Measurements from ENCODE around the gene SPATS1. TPM values are rescaled to one million over a fixed set of nuclear protein-coding genes. Genes with fewer than 3 reads are reported as not detected.
A peak's percentile ranks its signal among the peaks of the same experiment; 100 is the strongest.

The SPATS1 gene
- total RNA-seq, 1 experiment from 2014 or later = not detected

GRCh38 chr6:44388135-44388487 is 45.7 kb downstream of the SPATS1 start:
- ATAC-seq = no peak
- no TSS peak for BruUV-seq (replicated peaks)

DNA sequence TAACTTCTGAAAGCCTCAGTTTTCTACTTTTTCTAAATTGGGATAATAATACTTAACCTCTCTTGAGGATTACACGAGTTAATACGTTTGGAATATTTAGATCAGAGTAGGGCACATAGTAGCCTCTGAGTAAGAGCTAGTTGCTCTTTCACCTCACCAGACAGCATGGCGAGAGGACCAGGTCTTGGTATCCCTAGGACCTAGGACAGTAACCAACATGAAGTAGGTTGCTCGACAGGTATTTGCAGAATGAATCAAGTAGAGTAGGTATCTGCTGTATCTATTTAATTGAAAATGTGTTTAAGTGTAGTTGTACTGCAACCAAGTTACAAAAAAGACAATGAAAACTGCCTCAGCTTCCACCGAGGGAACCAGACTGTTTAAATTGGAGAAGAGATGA is 46.4 kb downstream of the SPATS1 start:
- Histone ChIP-seq H3K4me1 (ENCODE audit: control insufficient read depth, insufficient read depth, low read length) (peaks cover 21% of the 10 kb centered on the region; the same call in 1 of the 2 replicates), H3K9me3 (ENCODE audit: control insufficient read depth, insufficient read depth, low read depth, low read length) (no peaks in the 10 kb centered on the region), H3K36me3 (ENCODE audit: control insufficient read depth, insufficient read depth, low read length) (peaks cover 19% of the 10 kb centered on the region), H3K27ac (ENCODE audit: low read length) (peak overlapping the region; percentile 85), H3K4me3 (ENCODE audit: low read depth in 2 of 2, low read length in 2 of 2) (peak overlapping the region; percentile 91), H3K27me3 (ENCODE audit: control insufficient read depth, insufficient read depth, low read length) (no peaks in the 10 kb centered on the region)
- ChIA-PET CTCF (no interaction called here), POLR2A (no interaction called here)
- ATAC-seq (no peak), DNase-seq (ENCODE audit: low read depth, low spot score) (no peak)
- BruUV-seq (replicated peaks) = TSS peak; percentile 90
- in situ Hi-C loops (cut with HindIII; ENCODE audit: low pct_unique_long_range_greater_than_20kb, low sequenced_read_pairs) (no loop called here), intact Hi-C loops (cut with micrococcal nuclease; ENCODE audit: unreplicated experiment) (no loop called here)
- TF ChIP-seq, protein P1, sequence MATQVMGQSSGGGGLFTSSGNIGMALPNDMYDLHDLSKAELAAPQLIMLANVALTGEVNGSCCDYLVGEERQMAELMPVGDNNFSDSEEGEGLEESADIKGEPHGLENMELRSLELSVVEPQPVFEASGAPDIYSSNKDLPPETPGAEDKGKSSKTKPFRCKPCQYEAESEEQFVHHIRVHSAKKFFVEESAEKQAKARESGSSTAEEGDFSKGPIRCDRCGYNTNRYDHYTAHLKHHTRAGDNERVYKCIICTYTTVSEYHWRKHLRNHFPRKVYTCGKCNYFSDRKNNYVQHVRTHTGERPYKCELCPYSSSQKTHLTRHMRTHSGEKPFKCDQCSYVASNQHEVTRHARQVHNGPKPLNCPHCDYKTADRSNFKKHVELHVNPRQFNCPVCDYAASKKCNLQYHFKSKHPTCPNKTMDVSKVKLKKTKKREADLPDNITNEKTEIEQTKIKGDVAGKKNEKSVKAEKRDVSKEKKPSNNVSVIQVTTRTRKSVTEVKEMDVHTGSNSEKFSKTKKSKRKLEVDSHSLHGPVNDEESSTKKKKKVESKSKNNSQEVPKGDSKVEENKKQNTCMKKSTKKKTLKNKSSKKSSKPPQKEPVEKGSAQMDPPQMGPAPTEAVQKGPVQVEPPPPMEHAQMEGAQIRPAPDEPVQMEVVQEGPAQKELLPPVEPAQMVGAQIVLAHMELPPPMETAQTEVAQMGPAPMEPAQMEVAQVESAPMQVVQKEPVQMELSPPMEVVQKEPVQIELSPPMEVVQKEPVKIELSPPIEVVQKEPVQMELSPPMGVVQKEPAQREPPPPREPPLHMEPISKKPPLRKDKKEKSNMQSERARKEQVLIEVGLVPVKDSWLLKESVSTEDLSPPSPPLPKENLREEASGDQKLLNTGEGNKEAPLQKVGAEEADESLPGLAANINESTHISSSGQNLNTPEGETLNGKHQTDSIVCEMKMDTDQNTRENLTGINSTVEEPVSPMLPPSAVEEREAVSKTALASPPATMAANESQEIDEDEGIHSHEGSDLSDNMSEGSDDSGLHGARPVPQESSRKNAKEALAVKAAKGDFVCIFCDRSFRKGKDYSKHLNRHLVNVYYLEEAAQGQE (IDR thresholded peaks at IDR 0.05; ENCODE audit: insufficient read depth in 1 of 2, low read depth in 2 of 2, low read length in 1 of 2) = no peak
- no peak for TF ChIP-seq CTCF (IDR thresholded peaks at IDR 0.05)

More at GRCh38 chr6:44388135-44388487, 45.7 kb downstream of the SPATS1 start:
- Histone ChIP-seq H3K27ac (ENCODE audit: low read length) (peak overlapping the region; percentile 85), H3K36me3 (ENCODE audit: control insufficient read depth, insufficient read depth, low read length) (peaks cover 14% of the 10 kb centered on the region), H3K4me1 (ENCODE audit: control insufficient read depth, insufficient read depth, low read length) (peaks cover 21% of the 10 kb centered on the region; the same call in 1 of the 2 replicates), H3K9me3 (ENCODE audit: control insufficient read depth, insufficient read depth, low read depth, low read length) (no peaks in the 10 kb centered on the region), H3K4me3 (ENCODE audit: low read depth in 2 of 2, low read length in 2 of 2) (peak overlapping the region; percentile 91), H3K27me3 (ENCODE audit: control insufficient read depth, insufficient read depth, low read length) (no peaks in the 10 kb centered on the region)
- ChIA-PET CTCF (no interaction called here), POLR2A (interaction anchor here (0.7 kb wide), 1 partner anchor 23 kb away, joined by 10 read pairs; no protein-coding TSS in a partner anchor)
- intact Hi-C loops (cut with micrococcal nuclease; ENCODE audit: unreplicated experiment) (no loop called here), in situ Hi-C loops (cut with HindIII; ENCODE audit: low pct_unique_long_range_greater_than_20kb, low sequenced_read_pairs) (no loop called here)
- DNase-seq (ENCODE audit: low read depth, low spot score) = no peak
- no peak for TF ChIP-seq TCF7L2 (IDR thresholded peaks at IDR 0.05; ENCODE audit: low read depth, low read length)
- no peak for TF ChIP-seq POLR2AphosphoS5 (IDR thresholded peaks at IDR 0.05; ENCODE audit: low read depth, low read length)

- no peak for DNase-seq (ENCODE audit: low read depth, low spot score)
- TF ChIP-seq TCF7L2 (IDR thresholded peaks at IDR 0.05; ENCODE audit: low read depth, low read length) (no peak), CTCF (IDR thresholded peaks at IDR 0.05) (no peak), POLR2AphosphoS5 (IDR thresholded peaks at IDR 0.05; ENCODE audit: low read depth, low read length) (no peak), SIN3A (IDR thresholded peaks at IDR 0.05; ENCODE audit: borderline replicate concordance, insufficient read depth, low read depth, low read length) (no peak)
- TF ChIP-seq, protein P1 (IDR thresholded peaks at IDR 0.05; ENCODE audit: insufficient read depth in 1 of 2, low read depth in 2 of 2, low read length in 1 of 2) = no peak
- in situ Hi-C loops (cut with HindIII; ENCODE audit: low pct_unique_long_range_greater_than_20kb, low sequenced_read_pairs) (no loop called here), intact Hi-C loops (cut with micrococcal nuclease; ENCODE audit: unreplicated experiment) (no loop called here)
- Histone ChIP-seq H3K27ac (ENCODE audit: low read length) (no peak overlapping the region), H3K4me3 (ENCODE audit: low read depth in 2 of 2, low read length in 2 of 2) (no peak overlapping the region), H3K9me3 (ENCODE audit: control insufficient read depth, insufficient read depth, low read depth, low read length) (no peaks in the 10 kb centered on the region), H3K36me3 (ENCODE audit: control insufficient read depth, insufficient read depth, low read length) (peaks cover 19% of the 10 kb centered on the region), H3K27me3 (ENCODE audit: control insufficient read depth, insufficient read depth, low read length) (no peaks in the 10 kb centered on the region), H3K4me1 (ENCODE audit: control insufficient read depth, insufficient read depth, low read length) (peaks cover 21% of the 10 kb centered on the region; the same call in 1 of the 2 replicates)
- no TSS peak for BruUV-seq (replicated peaks)
- POLR2A ChIA-PET = no interaction called here
- CTCF ChIA-PET = no interaction called here
- no peak for ATAC-seq
Observed at GRCh38 chr6:44390158-44390683, 47.8 kb downstream of the SPATS1 start.

Data from Panc1 (cell line).